Bladder microvascular endothelial cell (primary cell): ENCODE measurements around the gene DHX15. TPM values are rescaled to one million over a fixed set of nuclear protein-coding genes. Genes with fewer than 3 reads are reported as not detected.

Experiments
- total RNA-seq: library from RNA; depleted of rRNA; stranded (reverse); fragments of >200 nt; gene quantifications from 2 replicates; pipeline ENCODE4 v1.2.3, GENCODE V29; 2014

DHX15 gene
- total RNA-seq, result 108 and 234 TPM in 2 replicates

GRCh38 chr4:24584211-24584850 is at the start of gene DHX15:
TSS of gene DHX15 (minus strand) at chr4:24584554. CDS start at chr4:24584393, 161 bp downstream.

Other genes with a start within 250 kb of the DHX15 start
- gene SOD3, start 211.0 kb upstream of the DHX15 start, total RNA-seq, result 0.31 and 0.32 TPM in 2 replicates